Mesenchymal stem cell (in vitro differentiated cells and primary cell): Measurements from ENCODE around the gene TAF11L10.
"Not testable (repeated sequence)": the region's sequence is repeated elsewhere in the genome, so short reads cannot be mapped to it uniquely, and the experiment has no call there.

ENCODE experiments used
- DNase-seq: peaks from one replicate; pipeline ENCODE4 v3.0.0-alpha.2; 2013
- H2AFZ ChIP-seq: one replicate; pipeline ENCODE4 v1.6.1; 2013; ENCODE audit warnings: low read depth, mild to moderate bottlenecking, control low read depth, inconsistent platforms, low read length, moderate library complexity
- H2AK5ac ChIP-seq: 2 replicates; pipeline ENCODE4 v1.6.1; 2013; ENCODE audit warnings: low read length, moderate library complexity, mild to moderate bottlenecking, inconsistent platforms; ENCODE audit not compliant: severe bottlenecking
- H2BK120ac ChIP-seq: one replicate; pipeline ENCODE4 v1.6.1; 2013; ENCODE audit warnings: low read depth, mild to moderate bottlenecking, inconsistent platforms, low read length, moderate library complexity
- H2BK12ac ChIP-seq, 2 experiments: one replicate each; pipeline ENCODE4 v1.6.1; 2013; ENCODE audit warnings: inconsistent platforms in 2 of 2, low read length in 2 of 2, mild to moderate bottlenecking in 2 of 2, moderate library complexity in 2 of 2, control low read depth in 1 of 2
- H2BK15ac ChIP-seq: one replicate; pipeline ENCODE4 v1.6.1; 2013; ENCODE audit warnings: mild to moderate bottlenecking, low read depth, inconsistent platforms; ENCODE audit not compliant: poor library complexity, severe bottlenecking
- H2BK5ac ChIP-seq: 2 replicates; pipeline ENCODE4 v1.6.1; 2013; ENCODE audit warnings: low read depth, mild to moderate bottlenecking, low read length, control low read depth, inconsistent platforms; ENCODE audit not compliant: poor library complexity, severe bottlenecking
- H3K14ac ChIP-seq, 2 experiments: one replicate each; pipeline ENCODE4 v1.6.1; 2013; ENCODE audit warnings: inconsistent platforms in 2 of 2, low read length in 2 of 2, control low read depth in 1 of 2, mild to moderate bottlenecking in 1 of 2, moderate library complexity in 1 of 2
- H3K18ac ChIP-seq, 2 experiments: one replicate each; pipeline ENCODE4 v1.6.1; 2013; ENCODE audit warnings: inconsistent platforms in 2 of 2, low read length in 2 of 2, control low read depth in 1 of 2, low read depth in 1 of 2, mild to moderate bottlenecking in 1 of 2
- H3K23ac ChIP-seq, 2 experiments: one replicate each; pipeline ENCODE4 v1.6.1; 2013; ENCODE audit warnings: inconsistent platforms in 2 of 2, low read length in 2 of 2, mild to moderate bottlenecking in 2 of 2, moderate library complexity in 2 of 2, control low read depth in 1 of 2
- H3K27ac ChIP-seq: 2 replicates; pipeline ENCODE4 v1.5.1; 2013; ENCODE audit warnings: mild to moderate bottlenecking, moderate library complexity, low read length, control low read depth, inconsistent platforms; ENCODE audit not compliant: poor library complexity, severe bottlenecking
- H3K27me3 ChIP-seq, 2 experiments: 2 replicates each; pipeline versions ENCODE4 v1.6.1 to v1.7.0; 2013; ENCODE audit warnings: low read length in 2 of 2, mild to moderate bottlenecking in 2 of 2, moderate library complexity in 2 of 2, control low read depth in 1 of 2, inconsistent platforms in 1 of 2; ENCODE audit not compliant: control insufficient read depth in 1 of 2, insufficient read depth in 1 of 2
- H3K36me3 ChIP-seq, 2 experiments: 2 replicates each; pipeline versions ENCODE4 v1.6.1 to v1.7.0; 2013; ENCODE audit warnings: low read length in 2 of 2, control low read depth in 1 of 2, inconsistent platforms in 1 of 2, low read depth in 1 of 2, mild to moderate bottlenecking in 1 of 2; ENCODE audit not compliant: insufficient read depth in 2 of 2, control insufficient read depth in 1 of 2
- H3K4ac ChIP-seq, 2 experiments: one replicate each; pipeline ENCODE4 v1.6.1; 2013; ENCODE audit warnings: inconsistent platforms in 2 of 2, low read length in 2 of 2, mild to moderate bottlenecking in 2 of 2, moderate library complexity in 2 of 2, control low read depth in 1 of 2, low read depth in 1 of 2
- H3K4me1 ChIP-seq: 2 replicates; pipeline ENCODE4 v1.6.1; 2013; ENCODE audit warnings: low read depth, low read length, control low read depth; ENCODE audit not compliant: control insufficient read depth, insufficient read depth
- H3K4me2 ChIP-seq: 2 replicates; pipeline ENCODE4 v1.6.1; 2013; ENCODE audit warnings: low read length, mild to moderate bottlenecking, inconsistent platforms; ENCODE audit not compliant: poor library complexity, severe bottlenecking
- H3K4me3 ChIP-seq, 2 experiments: 2 replicates each; pipeline versions ENCODE4 v1.5.1 to v1.7.0; 2013; ENCODE audit warnings: low read length in 2 of 2, mild to moderate bottlenecking in 2 of 2, control low read depth in 1 of 2, low read depth in 1 of 2; ENCODE audit not compliant: insufficient read depth in 1 of 2
- H3K79me1 ChIP-seq: replicated peaks from 2 replicates; pipeline ENCODE4 v1.6.1; 2013; ENCODE audit warnings: mild to moderate bottlenecking, control low read depth, low read length, inconsistent platforms; ENCODE audit not compliant: poor library complexity, severe bottlenecking
- H3K9ac ChIP-seq: 2 replicates; pipeline ENCODE4 v1.7.0; 2013; ENCODE audit warnings: mild to moderate bottlenecking, low read length, moderate library complexity
- H3K9me3 ChIP-seq: 2 replicates; pipeline ENCODE4 v1.7.0; 2013; ENCODE audit warnings: mild to moderate bottlenecking, low read length; ENCODE audit not compliant: control insufficient read depth
- H4K8ac ChIP-seq: one replicate; pipeline ENCODE4 v1.6.1; 2013; ENCODE audit warnings: inconsistent platforms, mild to moderate bottlenecking, low read length, moderate library complexity
- H4K91ac ChIP-seq: one replicate; pipeline ENCODE4 v1.6.1; 2013; ENCODE audit warnings: mild to moderate bottlenecking, low read length, inconsistent platforms
- WGBS: methylation state at CpG from one replicate; pipeline ENCODE4 v1.1.7; 2013; ENCODE audit warnings: mixed read lengths; 5-methylcytosine and 5-hydroxymethylcytosine counted together

Gene TAF11L10

DNA sequence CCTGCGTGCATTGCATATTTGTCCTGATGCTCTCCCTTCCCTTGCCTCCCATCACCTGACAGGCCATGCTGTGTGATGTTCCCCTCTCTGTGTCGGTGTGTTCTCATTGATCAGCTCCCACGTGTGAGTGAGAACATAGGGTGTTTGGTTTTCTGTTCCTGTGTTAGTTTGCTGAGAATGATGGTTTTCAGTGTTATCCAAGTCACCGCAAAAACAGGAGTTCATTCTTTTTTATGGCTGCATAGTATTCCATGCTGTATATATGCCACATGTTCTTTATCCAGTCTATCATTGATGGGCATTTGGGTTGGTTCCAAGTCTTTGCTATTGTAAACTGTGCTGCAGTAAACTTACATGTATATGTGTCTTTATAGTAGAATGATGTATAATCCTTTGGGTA, 9.8 kb upstream of the TAF11L10 start:
- not testable (repeated sequence) for H2AK5ac ChIP-seq, H3K27ac ChIP-seq, H2BK12ac ChIP-seq, H3K14ac ChIP-seq, DNase-seq, H2AFZ ChIP-seq, H4K91ac ChIP-seq, H3K9ac ChIP-seq, H2BK120ac ChIP-seq, H3K23ac ChIP-seq, H3K4ac ChIP-seq, H3K4me1 ChIP-seq, H4K8ac ChIP-seq, H3K9me3 ChIP-seq, H3K4me2 ChIP-seq, H3K27me3 ChIP-seq, H3K4me3 ChIP-seq, H2BK15ac ChIP-seq, H3K79me1 ChIP-seq, H2BK5ac ChIP-seq, H3K18ac ChIP-seq, H3K36me3 ChIP-seq
- WGBS, result 92% methylated on average over 3 of the region's 4 CpGs

DNA sequence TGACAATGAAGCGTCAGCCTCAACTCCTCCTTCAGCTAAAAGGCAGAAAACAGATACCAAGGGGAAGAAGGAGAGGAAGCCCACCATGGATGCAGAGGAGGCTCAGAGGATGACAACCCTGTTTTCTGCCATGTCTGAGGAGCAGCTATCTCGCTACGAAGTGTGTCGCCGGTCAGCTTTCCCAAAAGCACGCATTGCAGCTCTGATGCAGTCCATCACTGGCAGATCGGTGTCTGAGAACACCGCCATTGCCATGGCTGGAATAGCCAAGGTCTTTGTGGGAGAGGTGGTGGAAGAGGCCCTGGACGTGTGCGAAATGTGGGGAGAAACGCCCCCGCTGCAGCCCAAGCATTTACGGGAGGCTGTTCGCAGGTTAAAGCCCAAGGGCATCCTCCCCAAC, 7.3 kb upstream of the TAF11L10 start:
- Histone ChIP-seq H3K79me1 (no peaks in the 10 kb centered on the region), H4K91ac (no peak overlapping the region), H3K18ac (no peak overlapping the region), H3K9ac (no peak overlapping the region), H3K36me3 (no peaks in the 10 kb centered on the region), H3K27me3 (no peaks in the 10 kb centered on the region), H2BK5ac (no peak overlapping the region), H4K8ac (no peak overlapping the region), H2BK120ac (no peak overlapping the region), H2AFZ (no peak overlapping the region), H2BK15ac (no peak overlapping the region), H2AK5ac (no peak overlapping the region), H3K4me3 (no peak overlapping the region), H3K4me1 (no peaks in the 10 kb centered on the region), H2BK12ac (no peak overlapping the region), H3K4me2 (no peak overlapping the region), H3K27ac (no peak overlapping the region), H3K9me3 (no peaks in the 10 kb centered on the region), H3K14ac (no peak overlapping the region), H3K23ac (no peak overlapping the region), H3K4ac (no peak overlapping the region)
- 84% methylated on average over 8 of the region's 14 CpGs for whole genome bisulfite sequencing
- no peak for DNase-seq

DNA sequence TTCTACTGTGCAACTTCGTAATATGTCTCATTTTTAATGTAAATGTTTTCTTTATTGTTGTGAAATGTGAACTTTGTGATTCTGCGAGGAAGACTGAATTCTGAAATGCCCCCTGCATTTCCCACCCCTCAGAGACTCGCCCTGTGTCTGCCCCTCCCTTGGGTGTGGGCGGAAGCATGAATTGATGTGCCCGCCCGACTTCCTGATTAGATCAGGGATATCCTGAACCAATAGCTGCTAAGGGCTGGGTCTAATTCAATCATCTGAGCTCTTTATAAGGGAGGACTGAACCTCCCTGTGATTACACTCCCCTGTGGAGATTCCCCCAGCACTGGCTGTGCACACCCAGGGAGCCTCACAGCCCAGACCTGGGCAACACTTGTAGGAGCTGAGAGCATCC, 6.3 kb upstream of the TAF11L10 start, which contains the start of gene TAF11L11:
TSS of gene TAF11L11 (plus strand) at position 304 of the 400 bp plus-strand sequence.
- H3K27me3 ChIP-seq, DNase-seq: not testable (repeated sequence)

DNA sequence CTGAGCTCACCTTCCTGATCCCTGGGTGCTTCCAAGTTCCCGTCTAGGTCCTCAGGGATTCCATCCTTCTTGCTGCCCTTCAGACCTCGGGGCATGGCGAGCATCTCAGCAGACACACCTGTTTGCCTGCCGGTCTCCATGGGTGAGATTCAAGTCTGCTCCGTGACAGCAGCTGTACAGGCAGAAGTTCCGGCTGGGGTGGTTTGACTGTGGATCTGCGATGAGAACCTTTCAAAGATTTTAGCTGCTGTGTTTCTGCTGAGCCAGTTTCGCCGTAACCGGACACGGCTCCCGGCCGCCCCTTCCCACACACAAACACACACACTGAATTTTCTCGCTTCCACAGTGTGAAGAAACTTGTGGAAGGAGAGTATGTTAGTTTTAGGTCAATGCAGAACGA, 3.4 kb downstream of the TAF11L10 start, which contains the start of gene TAF11L9:
TSS of gene TAF11L9 (minus strand) at position 140 of the 400 bp plus-strand sequence.
- not testable (repeated sequence) for DNase-seq, H3K36me3 ChIP-seq

More for the DNA sequence above, 6.3 kb upstream of the TAF11L10 start, which contains the start of gene TAF11L11:
- H3K4ac ChIP-seq, H3K36me3 ChIP-seq, H3K14ac ChIP-seq, H2BK12ac ChIP-seq, H2BK15ac ChIP-seq, H2AK5ac ChIP-seq, H2AFZ ChIP-seq, H2BK120ac ChIP-seq, H3K4me2 ChIP-seq, H3K9ac ChIP-seq, H3K27ac ChIP-seq, H3K9me3 ChIP-seq, H4K8ac ChIP-seq, H2BK5ac ChIP-seq, H3K18ac ChIP-seq, H3K4me3 ChIP-seq, H4K91ac ChIP-seq, H3K79me1 ChIP-seq, H3K23ac ChIP-seq, H3K4me1 ChIP-seq: not testable (repeated sequence)
- 80% methylated on average over 5 of the region's 6 CpGs for WGBS

More for the DNA sequence above, 3.4 kb downstream of the TAF11L10 start, which contains the start of gene TAF11L9:
- not testable (repeated sequence) for H3K79me1 ChIP-seq, H4K8ac ChIP-seq, H3K23ac ChIP-seq, H2AK5ac ChIP-seq, H2BK120ac ChIP-seq, H3K27ac ChIP-seq, H3K4me3 ChIP-seq, H2BK15ac ChIP-seq, H3K4me2 ChIP-seq, H2BK5ac ChIP-seq, H3K9me3 ChIP-seq, H3K4me1 ChIP-seq, H2BK12ac ChIP-seq, H3K27me3 ChIP-seq, H3K9ac ChIP-seq, H3K18ac ChIP-seq, H3K4ac ChIP-seq, H3K14ac ChIP-seq, H4K91ac ChIP-seq, H2AFZ ChIP-seq
- WGBS, result no CpG with 5 or more reads among the region's 15 CpGs
